MCF 10A (cell line): ENCODE results near the gene ALPK1. TPM values are rescaled to one million over a fixed set of nuclear protein-coding genes. Genes with fewer than 3 reads are reported as not detected.

Experiments
- BruUV-seq: library from RNA; stranded (reverse); fragments of 400-500 nt; replicated peaks from 2 replicates; lab custom pipeline; 2021; lab: Mats Ljungman, UMichigan
- CTCF ChIA-PET: fragments of 300-600 bp; sonication (Branson Sonifier 250); formaldehyde crosslinking; extraction: SDS; loops from one replicate; lab custom pipeline; 2021; ENCODE audit warnings: antibody characterized with exemption, inconsistent platforms; lab: Yijun Ruan, JAX
- POLR2A ChIA-PET: fragments of 300-600, 350-650 bp; sonication (Branson Sonifier 250); formaldehyde crosslinking; extraction: SDS; loops from one replicate; lab custom pipeline; 2020; ENCODE audit warnings: antibody characterized with exemption, inconsistent platforms; lab: Yijun Ruan, JAX
- DNase-seq: peaks from one replicate; pipeline ENCODE4 v3.0.0-alpha.2; 2018; ENCODE audit not compliant: unreplicated experiment
- H3K27ac Mint-ChIP-seq: one replicate; pipeline ENCODE4 v1.8.0; 2022; ENCODE audit warnings: mild to moderate bottlenecking, low read depth, mixed read lengths; ENCODE audit not compliant: unreplicated experiment
- H3K27me3 Mint-ChIP-seq: one replicate; pipeline ENCODE4 v1.8.0; 2022; ENCODE audit warnings: mixed read lengths; ENCODE audit not compliant: insufficient read depth, unreplicated experiment
- H3K36me3 Mint-ChIP-seq: one replicate; pipeline ENCODE4 v1.8.0; 2022; ENCODE audit warnings: mild to moderate bottlenecking, moderate library complexity, mixed read lengths; ENCODE audit not compliant: insufficient read depth, unreplicated experiment
- H3K4me1 Mint-ChIP-seq: one replicate; pipeline ENCODE4 v1.8.0; 2022; ENCODE audit warnings: mixed read lengths; ENCODE audit not compliant: insufficient read depth, unreplicated experiment
- H3K4me3 Mint-ChIP-seq: one replicate; pipeline ENCODE4 v1.8.0; 2022; ENCODE audit warnings: mild to moderate bottlenecking, moderate library complexity, mixed read lengths; ENCODE audit not compliant: unreplicated experiment
- H3K9me3 Mint-ChIP-seq: one replicate; pipeline ENCODE4 v1.8.0; 2022; ENCODE audit warnings: mixed read lengths; ENCODE audit not compliant: unreplicated experiment
- CTCF ChIP-seq: fragments of 200-600 bp; IDR thresholded peaks from one replicate; pipeline ENCODE4 v1.8.0; 2022; ENCODE audit warnings: antibody characterized with exemption, mild to moderate bottlenecking; ENCODE audit not compliant: unreplicated experiment
- intact Hi-C: fragments of 100-400 bp; cut with micrococcal nuclease; formaldehyde crosslinking; loops from 2 replicates; pipeline ENCODE4 v1.14.1; 2022
- total RNA-seq: library from RNA; stranded (reverse); gene quantifications from 2 replicates; pipeline ENCODE4 v1.2.3, GENCODE V29; 2022

The ALPK1 gene
- total RNA-seq, 1 experiment from 2014 or later, result 20.3 TPM

GRCh38 chr4:112330921-112331320 lies 33.8 kb downstream of the ALPK1 start:
- no peak overlapping the region for H3K4me3 Mint-ChIP-seq
- ChIA-PET CTCF (interaction anchor here (0.7 to 12.2 kb wide), 3 partner anchors 17 to 273 kb away, joined by 3 to 167 read pairs (median 77); no protein-coding TSS in a partner anchor), POLR2A (interaction anchor here (0.6 kb wide), 1 partner anchor 222 kb away, joined by 3 read pairs; no protein-coding TSS in a partner anchor)
- no peaks in the 10 kb centered on the region for H3K27me3 Mint-ChIP-seq
- no peak for TF ChIP-seq CTCF
- intact Hi-C loops, result no loop called here
- H3K9me3 Mint-ChIP-seq, result no peaks in the 10 kb centered on the region
- H3K27ac Mint-ChIP-seq, result no peak overlapping the region
- no peak for DNase-seq
- BruUV-seq, result no TSS peak
- no peaks in the 10 kb centered on the region for H3K4me1 Mint-ChIP-seq
- peaks cover 8% of the 10 kb centered on the region for H3K36me3 Mint-ChIP-seq

GRCh38 chr4:112332398-112332797 lies 35.2 kb downstream of the ALPK1 start:
- Mint-ChIP-seq H3K27me3 (no peaks in the 10 kb centered on the region), H3K4me3 (no peak overlapping the region), H3K36me3 (no peaks in the 10 kb centered on the region), H3K27ac (no peak overlapping the region), H3K4me1 (no peaks in the 10 kb centered on the region), H3K9me3 (no peaks in the 10 kb centered on the region)
- POLR2A ChIA-PET, result interaction anchor here (0.6 kb wide), 1 partner anchor 55 kb away, joined by 3 read pairs; no protein-coding TSS in a partner anchor
- no peak for TF ChIP-seq CTCF
- DNase-seq, result no peak
- BruUV-seq, result no TSS peak
- CTCF ChIA-PET, result interaction anchor here (1.2 to 12.2 kb wide), 2 partner anchors 11 to 271 kb away, joined by 3 to 167 read pairs; no protein-coding TSS in a partner anchor
- intact Hi-C loops, result no loop called here

- no TSS peak for BruUV-seq
- Mint-ChIP-seq H3K27ac (no peak overlapping the region), H3K27me3 (no peaks in the 10 kb centered on the region), H3K4me3 (no peak overlapping the region), H3K36me3 (no peaks in the 10 kb centered on the region), H3K4me1 (no peaks in the 10 kb centered on the region), H3K9me3 (no peaks in the 10 kb centered on the region)
- intact Hi-C loops, result no loop called here
- TF ChIP-seq CTCF, result no peak
- POLR2A ChIA-PET, result no interaction called here
- no peak for DNase-seq
- CTCF ChIA-PET, result interaction anchor here (1.3 to 2.8 kb wide), 2 partner anchors 8 to 12 kb away, joined by 5 to 12 read pairs; no protein-coding TSS in a partner anchor
Measured at GRCh38 chr4:112340023-112340422, 42.9 kb downstream of the ALPK1 start.

- Mint-ChIP-seq H3K4me3 (no peak overlapping the region), H3K9me3 (no peaks in the 10 kb centered on the region), H3K27ac (no peak overlapping the region), H3K27me3 (no peaks in the 10 kb centered on the region), H3K36me3 (no peaks in the 10 kb centered on the region), H3K4me1 (no peaks in the 10 kb centered on the region)
- BruUV-seq, result no TSS peak
- DNase-seq, result no peak
- CTCF ChIA-PET, result interaction anchor here (0.6 to 2.8 kb wide), 2 partner anchors 13 to 16 kb away, joined by 3 to 12 read pairs; no protein-coding TSS in a partner anchor
- intact Hi-C loops, result no loop called here
- TF ChIP-seq CTCF, result no peak
- POLR2A ChIA-PET, result no interaction called here
Measured at GRCh38 chr4:112341033-112341432, 43.9 kb downstream of the ALPK1 start.
